ENCODE measurements around the gene PCDHGA1. TPM values are rescaled to one million over a fixed set of nuclear protein-coding genes. Genes with fewer than 3 reads are reported as not detected.

Gene PCDHGA1
- total RNA-seq, 5 donors from 2014 or later (not counting 1 experiment from before 2014, with no cell fraction given) = 0.16 to 0.38 (median 0.31) TPM; not detected in 1

DNA sequence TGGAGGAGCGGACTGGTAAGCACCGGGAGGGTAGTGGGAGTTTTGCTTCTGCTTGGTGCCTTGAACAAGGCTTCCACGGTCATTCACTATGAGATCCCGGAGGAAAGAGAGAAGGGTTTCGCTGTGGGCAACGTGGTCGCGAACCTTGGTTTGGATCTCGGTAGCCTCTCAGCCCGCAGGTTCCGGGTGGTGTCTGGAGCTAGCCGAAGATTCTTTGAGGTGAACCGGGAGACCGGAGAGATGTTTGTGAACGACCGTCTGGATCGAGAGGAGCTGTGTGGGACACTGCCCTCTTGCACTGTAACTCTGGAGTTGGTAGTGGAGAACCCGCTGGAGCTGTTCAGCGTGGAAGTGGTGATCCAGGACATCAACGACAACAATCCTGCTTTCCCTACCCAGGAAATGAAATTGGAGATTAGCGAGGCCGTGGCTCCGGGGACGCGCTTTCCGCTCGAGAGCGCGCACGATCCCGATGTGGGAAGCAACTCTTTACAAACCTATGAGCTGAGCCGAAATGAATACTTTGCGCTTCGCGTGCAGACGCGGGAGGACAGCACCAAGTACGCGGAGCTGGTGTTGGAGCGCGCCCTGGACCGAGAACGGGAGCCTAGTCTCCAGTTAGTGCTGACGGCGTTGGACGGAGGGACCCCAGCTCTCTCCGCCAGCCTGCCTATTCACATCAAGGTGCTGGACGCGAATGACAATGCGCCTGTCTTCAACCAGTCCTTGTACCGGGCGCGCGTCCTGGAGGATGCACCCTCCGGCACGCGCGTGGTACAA is 146.0 kb downstream of the PCDHGA1 start:
- no peaks in the 10 kb centered on the region for H3K36me3 ChIP-seq (ENCODE audit: control insufficient read depth in 2 of 2, extremely low read depth in 1 of 2, insufficient read depth in 1 of 2, low read length in 1 of 2)
- H3K9me3 ChIP-seq = no peaks in the 10 kb centered on the region
- Mint-ChIP-seq H3K27me3 (peaks cover 46 to 68% of the 10 kb centered on the region in 2 donors), H3K9me3 (no peaks in the 10 kb centered on the region), H3K27ac (no peak overlapping the region), H3K36me3 (no peaks in the 10 kb centered on the region), H3K4me3 (peak overlapping the region; percentile 82 to 84 (median 83)), H3K4me1 (peaks cover 27 to 32% (median 29%) of the 10 kb centered on the region in 3 donors)
- no peak for DNase-seq
- peaks cover 24 to 45% of the 10 kb centered on the region in 2 experiments for H3K27me3 ChIP-seq (replicated peaks in 1 of 2; ENCODE audit: control insufficient read depth in 2 of 2, extremely low read depth in 1 of 2, insufficient read depth in 2 of 2, low read length in 1 of 2)
- CTCF ChIA-PET = interaction anchor here in 1 of 2 donors (1.6 kb wide), 1 partner anchor 88 kb away, joined by 4 read pairs; no protein-coding TSS in a partner anchor
- no peak overlapping the region for H3K27ac ChIP-seq (ENCODE audit: low read length)
- 4% methylated on average over 56 of the region's 58 CpGs for WGBS (ENCODE audit: insufficient coverage)
- ATAC-seq (replicated peaks in 1 of 4) = peak in 3 of 4 experiments; percentile 15 to 30 (median 23)
- POLR2A ChIA-PET = interaction anchor here in 1 of 2 donors (0.6 kb wide), 1 partner anchor 293 kb away, joined by 4 read pairs; no protein-coding TSS in a partner anchor
- peak overlapping the region; percentile 27 to 49 for H3K4me3 ChIP-seq (ENCODE audit: control insufficient read depth in 1 of 2, extremely low read depth in 1 of 2, low read length in 1 of 2)
- H3K4me1 ChIP-seq (ENCODE audit: control insufficient read depth in 1 of 2, extremely low read depth in 1 of 2, insufficient read depth in 2 of 2, low read length in 2 of 2) = peaks cover 0 to 23% of the 10 kb centered on the region in 2 experiments

DNA sequence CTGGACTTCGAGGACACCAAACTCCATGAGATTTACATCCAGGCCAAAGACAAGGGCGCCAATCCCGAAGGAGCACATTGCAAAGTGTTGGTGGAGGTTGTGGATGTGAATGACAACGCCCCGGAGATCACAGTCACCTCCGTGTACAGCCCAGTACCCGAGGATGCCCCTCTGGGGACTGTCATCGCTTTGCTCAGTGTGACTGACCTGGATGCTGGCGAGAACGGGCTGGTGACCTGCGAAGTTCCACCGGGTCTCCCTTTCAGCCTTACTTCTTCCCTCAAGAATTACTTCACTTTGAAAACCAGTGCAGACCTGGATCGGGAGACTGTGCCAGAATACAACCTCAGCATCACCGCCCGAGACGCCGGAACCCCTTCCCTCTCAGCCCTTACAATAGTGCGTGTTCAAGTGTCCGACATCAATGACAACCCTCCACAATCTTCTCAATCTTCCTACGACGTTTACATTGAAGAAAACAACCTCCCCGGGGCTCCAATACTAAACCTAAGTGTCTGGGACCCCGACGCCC is 146.8 kb downstream of the PCDHGA1 start:
- Mint-ChIP-seq H3K4me3 (peak overlapping the region; percentile 82 to 84 (median 83)), H3K36me3 (no peaks in the 10 kb centered on the region), H3K9me3 (no peaks in the 10 kb centered on the region), H3K4me1 (peaks cover 27 to 32% (median 29%) of the 10 kb centered on the region in 3 donors), H3K27ac (no peak overlapping the region), H3K27me3 (peaks cover 46 to 74% of the 10 kb centered on the region in 2 donors)
- Histone ChIP-seq H3K4me3 (ENCODE audit: control insufficient read depth in 1 of 2, extremely low read depth in 1 of 2, low read length in 1 of 2) (peak overlapping the region; percentile 27 to 49), H3K27me3 (replicated peaks in 1 of 2; ENCODE audit: control insufficient read depth in 2 of 2, extremely low read depth in 1 of 2, insufficient read depth in 2 of 2, low read length in 1 of 2) (peaks cover 28 to 51% of the 10 kb centered on the region in 2 experiments), H3K27ac (ENCODE audit: low read length) (no peak overlapping the region), H3K36me3 (ENCODE audit: control insufficient read depth in 2 of 2, extremely low read depth in 1 of 2, insufficient read depth in 1 of 2, low read length in 1 of 2) (no peaks in the 10 kb centered on the region), H3K9me3 (no peaks in the 10 kb centered on the region), H3K4me1 (ENCODE audit: control insufficient read depth in 1 of 2, extremely low read depth in 1 of 2, insufficient read depth in 2 of 2, low read length in 2 of 2) (peaks cover 0 to 23% of the 10 kb centered on the region in 2 experiments)
- DNase-seq = no peak
- CTCF ChIA-PET = no interaction called here
- POLR2A ChIA-PET = no interaction called here
- no peak for ATAC-seq (replicated peaks in 1 of 4)
- 22% methylated on average over 23 of the region's 24 CpGs for whole genome bisulfite sequencing (ENCODE audit: insufficient coverage)

DNA sequence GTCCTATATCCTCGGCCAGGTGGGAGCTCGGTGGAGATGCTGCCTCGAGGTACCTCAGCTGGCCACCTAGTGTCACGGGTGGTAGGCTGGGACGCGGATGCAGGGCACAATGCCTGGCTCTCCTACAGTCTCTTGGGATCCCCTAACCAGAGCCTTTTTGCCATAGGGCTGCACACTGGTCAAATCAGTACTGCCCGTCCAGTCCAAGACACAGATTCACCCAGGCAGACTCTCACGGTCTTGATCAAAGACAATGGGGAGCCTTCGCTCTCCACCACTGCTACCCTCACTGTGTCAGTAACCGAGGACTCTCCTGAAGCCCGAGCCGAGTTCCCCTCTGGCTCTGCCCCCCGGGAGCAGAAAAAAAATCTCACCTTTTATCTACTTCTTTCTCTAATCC is 147.5 kb downstream of the PCDHGA1 start:
- Histone ChIP-seq H3K27me3 (replicated peaks in 1 of 2; ENCODE audit: control insufficient read depth in 2 of 2, extremely low read depth in 1 of 2, insufficient read depth in 2 of 2, low read length in 1 of 2) (peaks cover 28 to 53% of the 10 kb centered on the region in 2 experiments), H3K36me3 (ENCODE audit: control insufficient read depth in 2 of 2, extremely low read depth in 1 of 2, insufficient read depth in 1 of 2, low read length in 1 of 2) (no peaks in the 10 kb centered on the region), H3K4me1 (ENCODE audit: control insufficient read depth in 1 of 2, extremely low read depth in 1 of 2, insufficient read depth in 2 of 2, low read length in 2 of 2) (peaks cover 0 to 23% of the 10 kb centered on the region in 2 experiments), H3K9me3 (no peaks in the 10 kb centered on the region), H3K27ac (ENCODE audit: low read length) (no peak overlapping the region), H3K4me3 (ENCODE audit: control insufficient read depth in 1 of 2, extremely low read depth in 1 of 2, low read length in 1 of 2) (no peak overlapping the region)
- DNase-seq (no peak), ATAC-seq (replicated peaks in 1 of 4) (no peak)
- Mint-ChIP-seq H3K4me1 (peaks cover 27 to 32% (median 29%) of the 10 kb centered on the region in 3 donors), H3K36me3 (no peaks in the 10 kb centered on the region), H3K27me3 (peaks cover 52 to 82% of the 10 kb centered on the region in 2 donors), H3K9me3 (no peaks in the 10 kb centered on the region), H3K4me3 (peak overlapping the region in 1 of 3 donors; percentile 83), H3K27ac (no peak overlapping the region)
- POLR2A ChIA-PET = no interaction called here
- CTCF ChIA-PET = interaction anchor here in 1 of 2 donors (0.9 kb wide), 1 partner anchor 46 kb away, joined by 3 read pairs; no protein-coding TSS in a partner anchor
- 50% methylated on average over 13 of the region's 13 CpGs for whole genome bisulfite sequencing (ENCODE audit: insufficient coverage)

DNA sequence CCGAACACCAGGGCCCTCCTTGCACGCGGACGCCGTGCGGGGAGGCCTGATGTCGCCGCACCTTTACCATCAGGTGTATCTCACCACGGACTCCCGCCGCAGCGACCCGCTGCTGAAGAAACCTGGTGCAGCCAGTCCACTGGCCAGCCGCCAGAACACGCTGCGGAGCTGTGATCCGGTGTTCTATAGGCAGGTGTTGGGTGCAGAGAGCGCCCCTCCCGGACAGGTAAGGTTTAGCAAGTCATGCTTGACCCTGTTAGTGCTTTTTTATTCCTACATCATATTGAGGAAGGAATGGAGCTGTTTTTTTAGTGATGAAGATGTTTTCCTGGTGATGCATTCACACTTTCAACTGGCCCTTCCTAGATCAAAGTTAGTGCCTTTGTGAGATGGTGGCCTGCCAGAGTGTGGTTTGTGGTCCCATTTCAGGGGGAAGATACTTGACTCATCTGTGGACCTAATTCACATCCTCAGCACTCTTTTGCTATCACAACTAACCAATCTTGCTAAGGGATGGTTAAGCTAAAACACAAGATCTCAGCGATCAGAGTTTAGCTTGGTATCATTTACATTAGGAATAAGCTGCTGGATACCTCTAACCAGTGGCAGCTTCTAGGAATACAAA is 148.1 kb downstream of the PCDHGA1 start:
- Histone ChIP-seq H3K27me3 (replicated peaks in 1 of 2; ENCODE audit: control insufficient read depth in 2 of 2, extremely low read depth in 1 of 2, insufficient read depth in 2 of 2, low read length in 1 of 2) (peaks cover 29 to 55% of the 10 kb centered on the region in 2 experiments), H3K4me1 (ENCODE audit: control insufficient read depth in 1 of 2, extremely low read depth in 1 of 2, insufficient read depth in 2 of 2, low read length in 2 of 2) (peaks cover 0 to 23% of the 10 kb centered on the region in 2 experiments), H3K4me3 (ENCODE audit: control insufficient read depth in 1 of 2, extremely low read depth in 1 of 2, low read length in 1 of 2) (no peak overlapping the region), H3K9me3 (no peaks in the 10 kb centered on the region), H3K27ac (ENCODE audit: low read length) (no peak overlapping the region), H3K36me3 (ENCODE audit: control insufficient read depth in 2 of 2, extremely low read depth in 1 of 2, insufficient read depth in 1 of 2, low read length in 1 of 2) (no peaks in the 10 kb centered on the region)
- Mint-ChIP-seq H3K36me3 (no peaks in the 10 kb centered on the region), H3K4me1 (peaks cover 27 to 32% (median 29%) of the 10 kb centered on the region in 3 donors), H3K27ac (no peak overlapping the region), H3K9me3 (no peaks in the 10 kb centered on the region), H3K27me3 (peaks cover 57 to 86% of the 10 kb centered on the region in 2 donors), H3K4me3 (peak overlapping the region in 1 of 3 donors; percentile 37)
- DNase-seq = no peak
- ATAC-seq (replicated peaks in 1 of 4) = no peak
- POLR2A ChIA-PET = no interaction called here
- CTCF ChIA-PET = interaction anchor here (0.6 to 0.9 kb wide), 2 partner anchors 46 to 146 kb away, joined by 3 to 5 read pairs; no protein-coding TSS in a partner anchor
- WGBS (ENCODE audit: insufficient coverage) = 38% methylated on average over 11 of the region's 20 CpGs

DNA sequence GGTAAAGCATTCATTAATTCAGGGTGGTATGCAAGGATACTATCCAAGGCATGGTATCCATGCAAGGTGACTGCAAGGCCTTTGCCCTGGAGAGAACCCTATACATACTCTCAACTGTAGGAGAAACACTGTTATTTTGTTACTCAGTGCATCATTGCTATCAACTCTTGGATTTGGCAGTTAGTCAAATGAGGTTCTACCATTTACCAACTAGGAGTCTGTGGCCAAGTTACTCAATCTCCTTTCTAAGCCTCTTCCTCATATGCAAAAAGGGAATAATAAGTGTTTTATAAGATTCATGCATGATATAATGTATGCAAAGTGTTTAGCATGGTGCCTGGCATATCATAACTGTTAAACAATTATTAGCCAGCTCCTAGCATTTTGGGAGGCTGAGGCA is 149.5 kb downstream of the PCDHGA1 start:
- H3K27ac ChIP-seq (ENCODE audit: low read length) = no peak overlapping the region
- ChIA-PET CTCF (no interaction called here), POLR2A (no interaction called here)
- H3K36me3 ChIP-seq (ENCODE audit: control insufficient read depth in 2 of 2, extremely low read depth in 1 of 2, insufficient read depth in 1 of 2, low read length in 1 of 2) = no peaks in the 10 kb centered on the region
- H3K36me3 Mint-ChIP-seq = no peaks in the 10 kb centered on the region
- H3K27me3 ChIP-seq (replicated peaks in 1 of 2; ENCODE audit: control insufficient read depth in 2 of 2, extremely low read depth in 1 of 2, insufficient read depth in 2 of 2, low read length in 1 of 2) = peaks cover 24 to 61% of the 10 kb centered on the region in 2 experiments
- DNase-seq = no peak
- H3K4me1 Mint-ChIP-seq = peaks cover 33 to 41% (median 38%) of the 10 kb centered on the region in 3 donors
- peaks cover 67 to 94% of the 10 kb centered on the region in 2 donors for H3K27me3 Mint-ChIP-seq
- H3K4me1 ChIP-seq (ENCODE audit: control insufficient read depth in 1 of 2, extremely low read depth in 1 of 2, insufficient read depth in 2 of 2, low read length in 2 of 2) = peaks cover 0 to 27% of the 10 kb centered on the region in 2 experiments
- no peak for ATAC-seq (replicated peaks in 1 of 4)
- H3K9me3 ChIP-seq = no peaks in the 10 kb centered on the region
- H3K9me3 Mint-ChIP-seq = no peaks in the 10 kb centered on the region
- H3K4me3 ChIP-seq (ENCODE audit: control insufficient read depth in 1 of 2, extremely low read depth in 1 of 2, low read length in 1 of 2) = no peak overlapping the region
- H3K27ac Mint-ChIP-seq = no peak overlapping the region
- no peak overlapping the region for H3K4me3 Mint-ChIP-seq

DNA sequence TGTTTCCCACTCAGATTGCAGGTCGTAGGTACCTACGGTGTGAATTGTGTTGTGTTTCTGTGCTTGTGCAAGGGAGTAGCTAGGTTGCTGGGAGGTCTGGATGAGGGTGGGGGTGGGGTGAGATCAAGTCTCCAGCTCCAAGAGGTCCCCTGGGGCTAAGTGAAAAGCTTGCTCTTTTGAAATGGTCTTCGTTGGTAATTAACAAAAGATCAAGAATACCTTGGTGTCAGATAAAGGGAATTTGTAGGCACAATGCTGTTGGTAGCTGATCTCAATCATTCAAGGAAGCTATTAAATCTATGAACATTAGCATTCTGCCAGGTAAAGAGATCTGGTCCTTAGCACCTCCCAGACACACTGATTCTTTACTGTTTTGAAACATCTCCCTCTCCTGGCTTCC is 153.6 kb downstream of the PCDHGA1 start:
- peaks cover 22 to 64% of the 10 kb centered on the region in 2 experiments for H3K27me3 ChIP-seq (replicated peaks in 1 of 2; ENCODE audit: control insufficient read depth in 2 of 2, extremely low read depth in 1 of 2, insufficient read depth in 2 of 2, low read length in 1 of 2)
- no peak for DNase-seq
- H3K9me3 ChIP-seq = no peaks in the 10 kb centered on the region
- H3K4me3 ChIP-seq (ENCODE audit: control insufficient read depth in 1 of 2, extremely low read depth in 1 of 2, low read length in 1 of 2) = no peak overlapping the region
- ChIA-PET POLR2A (no interaction called here), CTCF (interaction anchor here in 1 of 2 donors (0.5 kb wide), 1 partner anchor 44 kb away, joined by 4 read pairs; no protein-coding TSS in a partner anchor)
- peaks cover 3 to 14% of the 10 kb centered on the region in 2 experiments for H3K4me1 ChIP-seq (ENCODE audit: control insufficient read depth in 1 of 2, extremely low read depth in 1 of 2, insufficient read depth in 2 of 2, low read length in 2 of 2)
- H3K27me3 Mint-ChIP-seq = peaks cover 69 to 94% of the 10 kb centered on the region in 2 donors
- no peak overlapping the region for H3K27ac ChIP-seq (ENCODE audit: low read length)
- H3K4me1 Mint-ChIP-seq = peaks cover 11 to 22% (median 19%) of the 10 kb centered on the region in 3 donors
- no peaks in the 10 kb centered on the region for H3K9me3 Mint-ChIP-seq
- H3K36me3 ChIP-seq (ENCODE audit: control insufficient read depth in 2 of 2, extremely low read depth in 1 of 2, insufficient read depth in 1 of 2, low read length in 1 of 2) = no peaks in the 10 kb centered on the region
- peak overlapping the region in 1 of 3 donors; percentile 59 for H3K4me3 Mint-ChIP-seq
- H3K27ac Mint-ChIP-seq = no peak overlapping the region
- ATAC-seq (replicated peaks in 1 of 4) = no peak
- 43% methylated on average over 2 of the region's 3 CpGs for WGBS (ENCODE audit: insufficient coverage)
- no peaks in the 10 kb centered on the region for H3K36me3 Mint-ChIP-seq

Measured in T-cell (primary cell).